Adrenal gland (tissue), 12 donors: Measurements from ENCODE around the gene PTGIS. TPM values are rescaled to one million over a fixed set of nuclear protein-coding genes. Genes with fewer than 3 reads are reported as not detected.
A peak's percentile ranks its signal among the peaks of the same experiment; 100 is the strongest.

Experiments used
- DNase-seq, 7 donors: peaks; one replicate each; pipeline ENCODE4 v3.0.0-alpha.2; 2019 to 2020
- H3K27ac ChIP-seq, 5 donors: fragments of 200-600 bp; sonication (generic) in 4 of 5; 1 replicate in 3 of 5; 2 replicates in 2 of 5; pipeline versions ENCODE4 v1.5.1 to v1.8.0; 2016 to 2020; ENCODE audit warnings: mild to moderate bottlenecking in 1 of 5
- H3K27me3 ChIP-seq: fragments of 200-600 bp; 2 replicates; pipeline ENCODE4 v1.8.0; 2021
- H3K36me3 ChIP-seq, 2 donors: fragments of 200-600 bp; replicated peaks in 1 of 2; 1 replicate in 1 of 2; 2 replicates in 1 of 2; pipeline versions ENCODE4 v1.5.1 to v1.8.0; 2018 to 2022
- H3K4me1 ChIP-seq, 2 donors: fragments of 200-600 bp; replicated peaks in 1 of 2; 1 replicate in 1 of 2; 2 replicates in 1 of 2; pipeline versions ENCODE4 v1.5.1 to v1.8.0; 2018 to 2021
- H3K4me3 ChIP-seq, 4 donors: fragments of 200-600 bp; sonication (generic) in 3 of 4; one replicate each; pipeline ENCODE4 v1.5.1; 2016 to 2018
- H3K9me3 ChIP-seq, 3 donors: fragments of 200-600 bp; sonication (generic) in 1 of 3; replicated peaks in 1 of 3; 1 replicate in 2 of 3; 2 replicates in 1 of 3; pipeline versions ENCODE4 v1.5.1 to v1.8.0; 2016 to 2021
- CTCF ChIP-seq, 6 experiments: fragments of 450-650 bp in 4 of 6; fragments of 200-600 bp in 2 of 6; sonication (generic) in 1 of 6; IDR thresholded peaks; 1 replicate in 5 of 6; 2 replicates in 1 of 6; pipeline versions ENCODE4 v1.5.1 to v1.8.0; 2016 to 2021; ENCODE audit warnings: antibody characterized with exemption in 6 of 6, mild to moderate bottlenecking in 2 of 6, moderate library complexity in 1 of 6
- POLR2A ChIP-seq, 2 donors: fragments of 450-650 bp; IDR thresholded peaks; one replicate each; pipeline ENCODE4 v1.6.1; 2017; ENCODE audit warnings: antibody characterized with exemption in 2 of 2, mild to moderate bottlenecking in 2 of 2, moderate library complexity in 1 of 2
- WGBS, 4 donors: extraction: QIAGEN DNeasy Blood & Tissue Kit in 2 of 4; methylation state at CpG; one replicate each; pipeline versions ENCODE4 v1.1.5 to v1.1.7; 2013 to 2017; 5-methylcytosine and 5-hydroxymethylcytosine counted together
- intact Hi-C, 2 donors: fragments of 100-400 bp; cut with DNase I; formaldehyde crosslinking; loops; one replicate each; pipeline versions ENCODE4 v1.14.1 to v1.15.0; 2022 to 2023
- polyA plus RNA-seq, 3 donors: library from polyadenylated mRNA; stranded (reverse); fragments of 200-250 nt in 2 of 3; fragments of 350-450 nt in 1 of 3; fragmentation: Illumina TruSeq in 1 of 3; extraction: RNeasy Lipid Tissue Mini Kit (QIAGEN cat#74804) in 1 of 3; gene quantifications; one replicate each; pipeline ENCODE4 v1.2.3, GENCODE V29; 2013 to 2014
- total RNA-seq, 9 donors: library from RNA; depleted of rRNA in 4 of 9; stranded (reverse); fragments of >200 nt in 4 of 9; fragments of 120-200 nt in 1 of 9; fragmentation: NEBNext Ultra II Directional in 1 of 9; extraction: Animal tissue kit (Norgen Biotek cat#: 25700) in 1 of 9; gene quantifications; one replicate each; pipeline versions ENCODE4 v1.1.0 to v1.2.4, GENCODE V29; 2013 to 2023
- donor health status: healthy with polysubstance abuse.
- donor health status: Bipolar disorder and iron deficiency.
- donor health status: DM: yes; HTN: yes; CAD: no.
- donor health status: DM: no; HTN: no; CAD: no.
- donor health status: DM: no; HTN: no; CAD: no.
- donor health status: DM: yes; HTN: yes; CAD: no.

The PTGIS gene
- total and polyA plus RNA-seq, 12 donors: 3.5 to 34.2 (median 8.0) TPM

GRCh38 chr20:49562311-49563014 is 5.5 kb downstream of the PTGIS start:
- TF ChIP-seq CTCF (IDR thresholded peaks at IDR 0.05) (no peak), POLR2A (IDR thresholded peaks at IDR 0.05) (no peak)
- Histone ChIP-seq H3K36me3 (no peaks in the 10 kb centered on the region), H3K4me1 (peaks cover 0 to 13% of the 10 kb centered on the region in 2 donors), H3K27me3 (peaks cover 13% of the 10 kb centered on the region), H3K27ac (peak overlapping the region in 2 of 5 donors; percentile 61 to 80), H3K4me3 (no peak overlapping the region), H3K9me3 (no peaks in the 10 kb centered on the region)
- intact Hi-C loops: no loop called here
- WGBS, 4 donors: 33 to 44% (median 38%) methylated on average over 21 of the region's 21 CpGs
- DNase-seq: peak; percentile 43 to 84 (median 80)

DNA sequence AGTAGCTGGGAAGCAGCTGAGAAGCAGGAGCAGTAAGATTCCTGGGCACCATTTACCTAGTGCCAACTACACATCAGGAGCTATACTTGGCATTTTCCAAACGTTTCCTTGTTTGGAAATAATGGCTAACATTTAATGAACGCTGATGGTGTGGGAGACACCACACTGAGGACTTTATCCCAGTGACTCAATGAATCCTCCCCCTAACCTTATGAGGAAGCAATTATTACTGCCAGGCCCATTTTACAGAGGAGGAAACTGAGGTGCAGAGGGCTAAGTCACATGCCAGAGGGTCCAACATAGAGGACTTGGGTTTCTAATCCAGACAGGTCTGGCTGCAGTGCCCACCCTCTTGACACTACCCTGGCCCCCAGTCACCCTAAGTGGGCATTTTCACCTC is 6.1 kb downstream of the PTGIS start:
- no peak for DNase-seq
- TF ChIP-seq POLR2A (IDR thresholded peaks at IDR 0.05): no peak
- TF ChIP-seq CTCF (IDR thresholded peaks at IDR 0.05): no peak
- Histone ChIP-seq H3K9me3 (no peaks in the 10 kb centered on the region), H3K27ac (peak overlapping the region in 2 of 5 donors; percentile 61 to 80), H3K4me1 (peaks cover 0 to 13% of the 10 kb centered on the region in 2 donors), H3K36me3 (no peaks in the 10 kb centered on the region), H3K27me3 (peaks cover 8% of the 10 kb centered on the region), H3K4me3 (no peak overlapping the region)
- WGBS, 4 donors: 60 to 75% (median 64%) methylated on average over 2 of the region's 2 CpGs
- intact Hi-C loops: no loop called here

DNA sequence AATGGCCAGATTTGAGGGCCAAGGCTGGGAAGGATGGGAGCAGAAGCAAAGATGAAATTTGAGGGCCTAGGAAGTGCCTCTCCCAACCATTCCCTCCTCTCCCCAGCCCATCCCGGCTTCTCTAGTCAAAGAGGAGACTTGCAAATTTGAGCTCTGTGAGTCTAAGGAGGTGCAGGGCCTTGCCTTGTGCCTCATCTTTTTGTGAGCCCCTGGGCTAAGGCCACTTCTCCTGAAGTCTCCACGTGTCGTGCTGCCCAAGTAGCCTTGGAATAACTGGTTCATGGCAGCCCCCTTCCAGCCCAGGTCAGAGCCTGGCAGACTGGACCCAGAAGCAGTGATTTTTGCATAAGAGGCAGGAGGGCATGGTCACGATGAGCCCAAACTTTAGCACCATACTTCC is 6.7 kb downstream of the PTGIS start:
- H3K9me3 ChIP-seq: no peaks in the 10 kb centered on the region
- 65 to 87% (median 82%) methylated on average over 2 to 4 of the region's 4 CpGs for WGBS, 4 donors
- H3K4me1 ChIP-seq: peaks cover 0 to 13% of the 10 kb centered on the region in 2 donors
- H3K27me3 ChIP-seq: peaks cover 8% of the 10 kb centered on the region
- H3K36me3 ChIP-seq: no peaks in the 10 kb centered on the region
- intact Hi-C loops: no loop called here
- H3K27ac ChIP-seq: peak overlapping the region in 1 of 5 donors; percentile 80
- peak in 1 of 7 donors; percentile 27 for DNase-seq
- H3K4me3 ChIP-seq: no peak overlapping the region
- no peak for TF ChIP-seq POLR2A (IDR thresholded peaks at IDR 0.05)

- H3K4me1 ChIP-seq: peaks cover 0 to 13% of the 10 kb centered on the region in 2 donors
These were observed 7.3 kb downstream of the PTGIS start for GRCh38 chr20:49560646-49561045.

More at GRCh38 chr20:49560646-49561045, 7.3 kb downstream of the PTGIS start:
- Histone ChIP-seq H3K27ac (peak overlapping the region in 1 of 5 donors; percentile 80), H3K27me3 (peaks cover 8% of the 10 kb centered on the region), H3K36me3 (no peaks in the 10 kb centered on the region), H3K9me3 (peaks cover 0 to 2% (median 0%) of the 10 kb centered on the region in 3 donors), H3K4me3 (no peak overlapping the region)
- DNase-seq: peak in 1 of 7 donors; percentile 41
- intact Hi-C loops: no loop called here
- no peak for TF ChIP-seq POLR2A (IDR thresholded peaks at IDR 0.05)
- no peak for TF ChIP-seq CTCF (IDR thresholded peaks at IDR 0.05)
- WGBS, 4 donors: 83 to 92% (median 87%) methylated on average over 11 of the region's 11 CpGs
